ENCODE data around the gene CYP2J2. TPM values are rescaled to one million over a fixed set of nuclear protein-coding genes. Genes with fewer than 3 reads are reported as not detected.

The CYP2J2 gene
- total RNA-seq, 2 donors from 2014 or later, result 2.3 to 4.9 TPM

- intact Hi-C loops (cut with DNase I), result no loop called here
- peak; percentile 60 for ATAC-seq
- 43 to 44% methylated on average over 3 of the region's 3 CpGs for WGBS, 2 donors
- H3K9me3 ChIP-seq, result peaks cover 0 to 2% (median 0%) of the 10 kb centered on the region in 3 donors
- H3K4me3 ChIP-seq, result no peak overlapping the region
- DNase-seq, result no peak
- no peak for TF ChIP-seq POLR2A (IDR thresholded peaks at IDR 0.05)
- TF ChIP-seq CTCF (IDR thresholded peaks at IDR 0.05), result no peak
- peak overlapping the region in 3 of 4 donors; percentile 14 to 57 (median 43) for H3K27ac ChIP-seq
- peaks cover 10% of the 10 kb centered on the region for H3K4me1 ChIP-seq
- H3K27me3 ChIP-seq, result no peaks in the 10 kb centered on the region
- H3K36me3 ChIP-seq (replicated peaks in 1 of 2; ENCODE audit: insufficient read depth in 1 of 2, low read depth in 2 of 2), result no peaks in the 10 kb centered on the region
Observed at GRCh38 chr1:59898927-59899326, 27.6 kb downstream of the CYP2J2 start.

DNA sequence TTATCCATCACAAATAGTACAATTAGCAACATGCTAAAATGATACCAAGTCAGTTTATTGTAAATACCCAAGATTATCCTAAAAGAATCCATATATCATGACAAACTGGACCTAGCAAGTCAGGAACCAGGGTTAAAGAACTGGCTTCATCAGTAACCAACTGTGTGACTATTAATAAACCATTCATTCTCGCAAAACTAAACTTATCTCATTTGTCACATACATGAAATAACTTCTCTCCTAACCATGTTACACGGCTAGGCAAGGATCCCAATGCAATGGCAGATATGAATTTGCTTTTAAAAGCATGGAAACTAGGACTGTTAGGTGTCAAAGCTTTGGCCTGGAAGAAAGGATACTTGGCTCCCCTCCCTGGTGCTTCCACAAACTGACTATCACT lies 29.4 kb downstream of the CYP2J2 start:
- ATAC-seq, result no peak
- intact Hi-C loops (cut with DNase I), result no loop called here

GRCh38 chr1:59892841-59893811 lies 33.4 kb downstream of the CYP2J2 start:
- peak; percentile 77 for ATAC-seq
- H3K27me3 ChIP-seq, result no peaks in the 10 kb centered on the region
- WGBS, 2 donors, result 73 to 75% methylated on average over 7 of the region's 7 CpGs
- TF ChIP-seq POLR2A (IDR thresholded peaks at IDR 0.05) (no peak), CTCF (IDR thresholded peaks at IDR 0.05) (no peak)
- no peak overlapping the region for H3K4me3 ChIP-seq
- DNase-seq, result peak in 1 of 4 donors; percentile 33
- no peaks in the 10 kb centered on the region for H3K36me3 ChIP-seq (replicated peaks in 1 of 2; ENCODE audit: insufficient read depth in 1 of 2, low read depth in 2 of 2)
- peaks cover 20% of the 10 kb centered on the region for H3K4me1 ChIP-seq
- intact Hi-C loops (cut with DNase I), result no loop called here
- H3K27ac ChIP-seq, result peak overlapping the region; percentile 3 to 68 (median 58)
- no peaks in the 10 kb centered on the region for H3K9me3 ChIP-seq

More for the DNA sequence above, 29.4 kb downstream of the CYP2J2 start:
- H3K36me3 ChIP-seq (replicated peaks in 1 of 2; ENCODE audit: insufficient read depth in 1 of 2, low read depth in 2 of 2), result no peaks in the 10 kb centered on the region
- H3K4me1 ChIP-seq, result peaks cover 20% of the 10 kb centered on the region
- no peak for TF ChIP-seq CTCF (IDR thresholded peaks at IDR 0.05)
- TF ChIP-seq POLR2A (IDR thresholded peaks at IDR 0.05), result no peak
- no peaks in the 10 kb centered on the region for H3K9me3 ChIP-seq
- no peak overlapping the region for H3K27ac ChIP-seq
- H3K27me3 ChIP-seq, result no peaks in the 10 kb centered on the region
- WGBS, 2 donors, result 42 to 57% methylated on average over 2 of the region's 2 CpGs
- no peak for DNase-seq
- no peak overlapping the region for H3K4me3 ChIP-seq

DNA sequence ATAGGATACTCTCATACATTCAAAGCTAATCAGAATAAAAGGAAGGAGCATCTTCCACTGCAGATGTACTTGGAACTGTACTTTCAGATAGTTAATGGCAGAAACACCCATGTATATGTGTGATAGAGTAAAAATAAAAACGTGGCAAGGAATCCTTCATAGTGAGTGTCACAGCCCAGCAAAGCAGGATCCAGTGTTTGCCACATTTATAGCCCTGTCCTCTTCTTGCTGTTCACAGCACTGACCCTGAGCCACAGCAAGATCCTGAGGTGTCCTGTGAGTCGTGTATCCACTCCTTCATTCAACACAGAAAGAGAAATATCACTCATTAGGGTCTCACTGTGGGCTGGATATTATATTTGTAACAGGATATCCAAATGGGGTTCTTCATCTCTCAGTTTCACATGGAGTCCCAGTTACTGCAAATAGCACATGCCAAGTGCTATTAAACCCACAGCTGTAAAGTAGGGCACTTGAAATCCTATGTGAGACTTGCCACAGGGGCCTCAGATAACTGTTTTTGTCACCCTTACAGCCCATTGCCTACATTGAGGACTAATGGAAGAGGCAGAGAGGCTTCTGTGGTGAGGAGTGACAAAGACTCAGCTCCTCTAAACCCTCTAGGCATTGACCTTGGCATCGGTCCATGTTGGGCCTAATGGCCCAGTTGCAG lies 41.3 kb downstream of the CYP2J2 start:
- TF ChIP-seq POLR2A (IDR thresholded peaks at IDR 0.05), result no peak
- TF ChIP-seq CTCF (IDR thresholded peaks at IDR 0.05), result no peak
- no peaks in the 10 kb centered on the region for H3K9me3 ChIP-seq
- intact Hi-C loops (cut with DNase I), result no loop called here
- ATAC-seq (no peak), DNase-seq (no peak)
- WGBS, 2 donors, result 52 to 55% methylated on average over 3 of the region's 3 CpGs
- no peak overlapping the region for H3K27ac ChIP-seq
- no peaks in the 10 kb centered on the region for H3K27me3 ChIP-seq
- no peaks in the 10 kb centered on the region for H3K36me3 ChIP-seq (replicated peaks in 1 of 2; ENCODE audit: insufficient read depth in 1 of 2, low read depth in 2 of 2)
- no peaks in the 10 kb centered on the region for H3K4me1 ChIP-seq
- no peak overlapping the region for H3K4me3 ChIP-seq

All from body of pancreas (tissue), 4 donors.